ENCODE measurements around the gene SNX32. TPM values are rescaled to one million over a fixed set of nuclear protein-coding genes. Genes with fewer than 3 reads are reported as not detected.

Gene SNX32
- total RNA-seq, 1 experiment from 2014 or later: not detected

DNA sequence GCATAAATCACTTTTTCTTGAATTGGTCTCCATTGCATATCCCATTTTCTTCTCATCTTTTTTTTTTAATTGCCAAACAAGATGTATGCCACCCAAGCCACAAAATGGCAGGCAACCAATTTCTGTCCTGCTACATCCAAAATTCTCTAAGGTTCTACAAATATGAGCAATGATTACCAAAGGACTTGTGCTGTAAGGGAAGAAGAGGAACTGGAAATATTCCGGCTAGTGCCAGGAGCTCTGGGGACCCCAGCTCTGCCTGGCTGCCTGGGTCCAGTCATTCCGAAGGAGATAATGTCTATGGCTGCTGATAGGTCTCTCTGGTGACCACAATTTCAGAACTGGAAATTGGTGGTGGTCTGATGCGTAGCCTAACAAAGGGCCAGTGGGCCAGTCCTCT lies 17.1 kb upstream of the SNX32 start (continued):
- TF ChIP-seq, protein P1, sequence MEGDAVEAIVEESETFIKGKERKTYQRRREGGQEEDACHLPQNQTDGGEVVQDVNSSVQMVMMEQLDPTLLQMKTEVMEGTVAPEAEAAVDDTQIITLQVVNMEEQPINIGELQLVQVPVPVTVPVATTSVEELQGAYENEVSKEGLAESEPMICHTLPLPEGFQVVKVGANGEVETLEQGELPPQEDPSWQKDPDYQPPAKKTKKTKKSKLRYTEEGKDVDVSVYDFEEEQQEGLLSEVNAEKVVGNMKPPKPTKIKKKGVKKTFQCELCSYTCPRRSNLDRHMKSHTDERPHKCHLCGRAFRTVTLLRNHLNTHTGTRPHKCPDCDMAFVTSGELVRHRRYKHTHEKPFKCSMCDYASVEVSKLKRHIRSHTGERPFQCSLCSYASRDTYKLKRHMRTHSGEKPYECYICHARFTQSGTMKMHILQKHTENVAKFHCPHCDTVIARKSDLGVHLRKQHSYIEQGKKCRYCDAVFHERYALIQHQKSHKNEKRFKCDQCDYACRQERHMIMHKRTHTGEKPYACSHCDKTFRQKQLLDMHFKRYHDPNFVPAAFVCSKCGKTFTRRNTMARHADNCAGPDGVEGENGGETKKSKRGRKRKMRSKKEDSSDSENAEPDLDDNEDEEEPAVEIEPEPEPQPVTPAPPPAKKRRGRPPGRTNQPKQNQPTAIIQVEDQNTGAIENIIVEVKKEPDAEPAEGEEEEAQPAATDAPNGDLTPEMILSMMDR (IDR thresholded peaks at IDR 0.05): no peak

DNA sequence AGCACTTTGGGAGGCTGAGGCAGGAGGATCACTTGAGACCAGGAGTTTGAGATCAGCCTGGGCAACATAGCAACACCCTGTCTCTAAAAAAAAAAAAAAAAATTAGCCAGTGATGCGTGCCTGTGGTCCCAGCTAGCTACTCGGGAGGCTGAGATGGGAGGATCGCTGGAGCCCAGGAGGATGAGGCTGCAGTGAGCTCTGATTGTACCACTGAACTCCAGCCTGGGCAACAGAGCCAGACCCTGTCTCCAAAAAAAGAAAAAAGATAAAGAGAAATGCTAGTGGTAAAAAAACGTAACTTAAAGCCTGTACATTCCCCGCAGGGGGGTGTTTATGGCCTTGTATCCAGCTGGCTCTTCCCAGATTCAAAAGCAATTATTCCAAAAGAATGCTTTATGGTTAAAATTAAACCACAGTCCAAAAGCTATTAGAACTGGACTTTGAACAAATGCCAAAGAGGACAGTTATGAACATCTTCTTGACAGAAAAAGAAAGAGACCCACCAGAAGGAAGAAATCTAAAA lies 16.4 kb upstream of the SNX32 start:
- Histone ChIP-seq H3K4me3 (ENCODE audit: low read depth in 2 of 2, low read length in 2 of 2) (peak overlapping the region; percentile 64 to 77), H3K27me3 (ENCODE audit: control insufficient read depth, insufficient read depth, low read length) (no peaks in the 10 kb centered on the region), H3K9me3 (ENCODE audit: control insufficient read depth, insufficient read depth, low read depth, low read length) (no peaks in the 10 kb centered on the region), H3K36me3 (ENCODE audit: control insufficient read depth, insufficient read depth, low read length) (no peaks in the 10 kb centered on the region), H3K27ac (ENCODE audit: low read length) (peak overlapping the region; percentile 80), H3K4me1 (ENCODE audit: control insufficient read depth, insufficient read depth, low read length) (0 out of 2 replicates have a peak, but pooled peaks cover 3% of the 10 kb centered on the region)
- no TSS peak for BruUV-seq (replicated peaks)
- intact Hi-C loops (cut with micrococcal nuclease; ENCODE audit: unreplicated experiment) (loop anchor here (5.0 kb wide), 2 partner anchors 35 to 105 kb away; partner anchors contain the start of genes AP5B1 and KAT5), in situ Hi-C loops (cut with HindIII; ENCODE audit: low pct_unique_long_range_greater_than_20kb, low sequenced_read_pairs) (no loop called here)
- ChIA-PET CTCF (interaction anchor here (0.6 to 2.3 kb wide), 7 partner anchors 13 to 110 kb away, joined by 3 to 24 read pairs (median 6); partner anchors contain the start of genes AP5B1 and KAT5), POLR2A (interaction anchor here (0.6 to 0.7 kb wide), 2 partner anchors 48 to 108 kb away, joined by 3 to 14 read pairs; no protein-coding TSS in a partner anchor)
- ATAC-seq (no peak), DNase-seq (ENCODE audit: low read depth, low spot score) (no peak)
- TF ChIP-seq POLR2AphosphoS5 (IDR thresholded peaks at IDR 0.05; ENCODE audit: low read depth, low read length) (no peak), SIN3A (IDR thresholded peaks at IDR 0.05; ENCODE audit: borderline replicate concordance, insufficient read depth, low read depth, low read length) (no peak), TCF7L2 (IDR thresholded peaks at IDR 0.05; ENCODE audit: low read depth, low read length) (no peak)
- TF ChIP-seq, protein P1 (IDR thresholded peaks at IDR 0.05): no peak
- TF ChIP-seq, protein P2, sequence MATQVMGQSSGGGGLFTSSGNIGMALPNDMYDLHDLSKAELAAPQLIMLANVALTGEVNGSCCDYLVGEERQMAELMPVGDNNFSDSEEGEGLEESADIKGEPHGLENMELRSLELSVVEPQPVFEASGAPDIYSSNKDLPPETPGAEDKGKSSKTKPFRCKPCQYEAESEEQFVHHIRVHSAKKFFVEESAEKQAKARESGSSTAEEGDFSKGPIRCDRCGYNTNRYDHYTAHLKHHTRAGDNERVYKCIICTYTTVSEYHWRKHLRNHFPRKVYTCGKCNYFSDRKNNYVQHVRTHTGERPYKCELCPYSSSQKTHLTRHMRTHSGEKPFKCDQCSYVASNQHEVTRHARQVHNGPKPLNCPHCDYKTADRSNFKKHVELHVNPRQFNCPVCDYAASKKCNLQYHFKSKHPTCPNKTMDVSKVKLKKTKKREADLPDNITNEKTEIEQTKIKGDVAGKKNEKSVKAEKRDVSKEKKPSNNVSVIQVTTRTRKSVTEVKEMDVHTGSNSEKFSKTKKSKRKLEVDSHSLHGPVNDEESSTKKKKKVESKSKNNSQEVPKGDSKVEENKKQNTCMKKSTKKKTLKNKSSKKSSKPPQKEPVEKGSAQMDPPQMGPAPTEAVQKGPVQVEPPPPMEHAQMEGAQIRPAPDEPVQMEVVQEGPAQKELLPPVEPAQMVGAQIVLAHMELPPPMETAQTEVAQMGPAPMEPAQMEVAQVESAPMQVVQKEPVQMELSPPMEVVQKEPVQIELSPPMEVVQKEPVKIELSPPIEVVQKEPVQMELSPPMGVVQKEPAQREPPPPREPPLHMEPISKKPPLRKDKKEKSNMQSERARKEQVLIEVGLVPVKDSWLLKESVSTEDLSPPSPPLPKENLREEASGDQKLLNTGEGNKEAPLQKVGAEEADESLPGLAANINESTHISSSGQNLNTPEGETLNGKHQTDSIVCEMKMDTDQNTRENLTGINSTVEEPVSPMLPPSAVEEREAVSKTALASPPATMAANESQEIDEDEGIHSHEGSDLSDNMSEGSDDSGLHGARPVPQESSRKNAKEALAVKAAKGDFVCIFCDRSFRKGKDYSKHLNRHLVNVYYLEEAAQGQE (IDR thresholded peaks at IDR 0.05; ENCODE audit: insufficient read depth in 1 of 2, low read depth in 2 of 2, low read length in 1 of 2): no peak

Data from Panc1 (cell line).